Heart left ventricle (tissue), 13 donors: ENCODE results near the gene BICD1.

Experiments used
- CTCF ChIP-seq, 12 donors: fragments of 200-600 bp; sonication (generic) in 4 of 12; IDR thresholded peaks; one replicate each; pipeline versions ENCODE4 v1.5.0 to v1.8.0; 2018 to 2022; ENCODE audit warnings: antibody characterized with exemption in 12 of 12, mild to moderate bottlenecking in 5 of 12
- POLR2A ChIP-seq, 2 donors: fragments of 450-650 bp; IDR thresholded peaks; one replicate each; pipeline ENCODE4 v1.6.1; 2017; ENCODE audit warnings: antibody characterized with exemption in 2 of 2, mild to moderate bottlenecking in 2 of 2, moderate library complexity in 2 of 2
- donor health status: ischemic (EF 13 %, LVEDD 7.1; RV severe dilation, severe dysfunction).
- donor health status: DM: no; HTN: yes; CAD: no.
- donor health status: DM: no; HTN: no; CAD: no.
- donor health status: ischemic (EF 25% LVEDD 6.9; RV normal size, moderate dysfunction).
- donor health status: ischemic (EF 25% LVEDD 5.7; RV mildly dilated, moderate dysfunction).
- donor health status: ischemic (EF 35%, LVEDD 5.7; RV mildly dilated, moderate dysfunction).
- donor health status: nonischemic (EF 11% LVEDD 7.7; RV severe dilation, severe dysfunction).
- donor health status: DM: yes; HTN: yes; CAD: no.
- donor health status: PGD.
- donor health status: ischemic (EF 29% LVEDD 5.4; RV normal size, mild dysfunction).
- donor health status: nonischemic (EF 23%, LVEDD 6.1; RV moderate dilation, normal function).

GRCh38 chr12:32344047-32344446 is 237.4 kb downstream of the BICD1 start:
- no peak for TF ChIP-seq CTCF (IDR thresholded peaks at IDR 0.05)
- no peak for TF ChIP-seq POLR2A (IDR thresholded peaks at IDR 0.05)
